Measurements from ENCODE around the gene ARHGAP40. TPM values are rescaled to one million over a fixed set of nuclear protein-coding genes. Genes with fewer than 3 reads are reported as not detected.

The ARHGAP40 gene
- total and polyA plus RNA-seq, 2 of the 13 experiments (the other 11 are each of a cell fraction or from before 2014, with no cell fraction given) = 0.75 to 2.1 TPM

- TF ChIP-seq ZSCAN5A (CRISPR knock-in tag; IDR thresholded peaks at IDR 0.05; ENCODE audit: borderline replicate concordance) = no peak
- TF ChIP-seq REPIN1 (CRISPR knock-in tag; IDR thresholded peaks at IDR 0.05; ENCODE audit: borderline replicate concordance, low read depth) = peak; percentile 77
- TF ChIP-seq ZBTB8A (CRISPR knock-in tag; IDR thresholded peaks at IDR 0.05; ENCODE audit: borderline replicate concordance, low read depth) = peak; percentile 69; the same call in 1 of the 2 replicates
- TF ChIP-seq ZNF549 (CRISPR knock-in tag; IDR thresholded peaks at IDR 0.05) = 0 out of 2 replicates have a peak, but pooled peaks have one; percentile 38
- peak; percentile 96 for TF ChIP-seq ZNF766 (CRISPR knock-in tag; IDR thresholded peaks at IDR 0.05; ENCODE audit: borderline replicate concordance)
- TF ChIP-seq POLR2G (IDR thresholded peaks at IDR 0.05; ENCODE audit: low read depth, low read length) = no peak
- peak; percentile 59; the same call in 1 of the 2 replicates for TF ChIP-seq PRMT3 (CRISPR knock-in tag; IDR thresholded peaks at IDR 0.05; ENCODE audit: borderline replicate concordance, low read depth)
- TF ChIP-seq ZNF281 (CRISPR knock-in tag; IDR thresholded peaks at IDR 0.05; ENCODE audit: borderline replicate concordance) = peak; percentile 75
- peak; percentile 88 for TF ChIP-seq ZNF563 (CRISPR knock-in tag; IDR thresholded peaks at IDR 0.05)
- peak; percentile 84 for TF ChIP-seq SNAI1 (CRISPR knock-in tag; IDR thresholded peaks at IDR 0.05; ENCODE audit: borderline replicate concordance)
- TF ChIP-seq ZNF569 (CRISPR knock-in tag; IDR thresholded peaks at IDR 0.05; ENCODE audit: borderline replicate concordance) = no peak
- TF ChIP-seq DZIP1 (CRISPR knock-in tag; IDR thresholded peaks at IDR 0.05) = no peak; the same call in 1 of the 2 replicates
- peak; percentile 71; the same call in 1 of the 2 replicates for TF ChIP-seq MEIS1 (CRISPR knock-in tag; IDR thresholded peaks at IDR 0.05; ENCODE audit: borderline replicate concordance)
- peak; percentile 99 for TF ChIP-seq NFAT5 (CRISPR knock-in tag; IDR thresholded peaks at IDR 0.05)
Measured at GRCh38 chr20:38685853-38686473, 84.4 kb downstream of the ARHGAP40 start (continued).
